Measurements from ENCODE around the gene RBM15. TPM values are rescaled to one million over a fixed set of nuclear protein-coding genes. Genes with fewer than 3 reads are reported as not detected.

Gene RBM15
- total RNA-seq, 1 donor from 2014 or later = 20.4 TPM

DNA sequence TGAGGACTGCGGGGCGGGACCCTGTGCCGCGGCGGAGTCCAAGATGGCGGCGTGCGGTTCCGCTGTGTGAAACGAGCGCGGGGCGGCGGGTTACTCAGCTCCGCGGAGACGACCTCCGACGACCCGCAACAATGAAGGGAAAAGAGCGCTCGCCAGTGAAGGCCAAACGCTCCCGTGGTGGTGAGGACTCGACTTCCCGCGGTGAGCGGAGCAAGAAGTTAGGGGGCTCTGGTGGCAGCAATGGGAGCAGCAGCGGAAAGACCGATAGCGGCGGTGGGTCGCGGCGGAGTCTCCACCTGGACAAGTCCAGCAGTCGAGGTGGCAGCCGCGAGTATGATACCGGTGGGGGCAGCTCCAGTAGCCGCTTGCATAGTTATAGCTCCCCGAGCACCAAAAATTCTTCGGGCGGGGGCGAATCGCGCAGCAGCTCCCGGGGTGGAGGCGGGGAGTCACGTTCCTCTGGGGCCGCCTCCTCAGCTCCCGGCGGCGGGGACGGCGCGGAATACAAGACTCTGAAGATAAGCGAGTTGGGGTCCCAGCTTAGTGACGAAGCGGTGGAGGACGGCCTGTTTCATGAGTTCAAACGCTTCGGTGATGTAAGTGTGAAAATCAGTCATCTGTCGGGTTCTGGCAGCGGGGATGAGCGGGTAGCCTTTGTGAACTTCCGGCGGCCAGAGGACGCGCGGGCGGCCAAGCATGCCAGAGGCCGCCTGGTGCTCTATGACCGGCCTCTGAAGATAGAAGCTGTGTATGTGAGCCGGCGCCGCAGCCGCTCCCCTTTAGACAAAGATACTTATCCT lies 430 bp downstream of the RBM15 start:
- H3K27ac ChIP-seq (ENCODE audit: low read depth, low read length) = peak overlapping the region; percentile 97
- peaks cover 30% of the 10 kb centered on the region for H3K4me1 Mint-ChIP-seq (ENCODE audit: low read depth, unreplicated experiment)
- no peaks in the 10 kb centered on the region for H3K27me3 ChIP-seq (ENCODE audit: insufficient read depth, low read length)
- H2AFZ ChIP-seq (ENCODE audit: low read depth, low read length) = peak overlapping the region; percentile 96
- H3K4me2 ChIP-seq (ENCODE audit: low read length) = peak overlapping the region; percentile 90
- H3K27ac Mint-ChIP-seq (ENCODE audit: unreplicated experiment) = no peak overlapping the region
- H4K20me1 ChIP-seq (ENCODE audit: insufficient read depth, low read length) = peaks cover 48% of the 10 kb centered on the region
- H3K9me3 Mint-ChIP-seq (ENCODE audit: unreplicated experiment) = no peaks in the 10 kb centered on the region
- H3K79me2 ChIP-seq (ENCODE audit: insufficient read depth, low read length) = peaks cover 53% of the 10 kb centered on the region
- H3K4me1 ChIP-seq (ENCODE audit: insufficient read depth, low read length) = peaks cover 26% of the 10 kb centered on the region
- H3K4me3 ChIP-seq (ENCODE audit: insufficient read depth, low read depth, low read length) = peak overlapping the region; percentile 96
- no peak overlapping the region for H3K4me3 Mint-ChIP-seq (ENCODE audit: unreplicated experiment)
- H3K36me3 Mint-ChIP-seq (ENCODE audit: low read depth, unreplicated experiment) = peaks cover 10% of the 10 kb centered on the region
- TF ChIP-seq, protein P1, sequence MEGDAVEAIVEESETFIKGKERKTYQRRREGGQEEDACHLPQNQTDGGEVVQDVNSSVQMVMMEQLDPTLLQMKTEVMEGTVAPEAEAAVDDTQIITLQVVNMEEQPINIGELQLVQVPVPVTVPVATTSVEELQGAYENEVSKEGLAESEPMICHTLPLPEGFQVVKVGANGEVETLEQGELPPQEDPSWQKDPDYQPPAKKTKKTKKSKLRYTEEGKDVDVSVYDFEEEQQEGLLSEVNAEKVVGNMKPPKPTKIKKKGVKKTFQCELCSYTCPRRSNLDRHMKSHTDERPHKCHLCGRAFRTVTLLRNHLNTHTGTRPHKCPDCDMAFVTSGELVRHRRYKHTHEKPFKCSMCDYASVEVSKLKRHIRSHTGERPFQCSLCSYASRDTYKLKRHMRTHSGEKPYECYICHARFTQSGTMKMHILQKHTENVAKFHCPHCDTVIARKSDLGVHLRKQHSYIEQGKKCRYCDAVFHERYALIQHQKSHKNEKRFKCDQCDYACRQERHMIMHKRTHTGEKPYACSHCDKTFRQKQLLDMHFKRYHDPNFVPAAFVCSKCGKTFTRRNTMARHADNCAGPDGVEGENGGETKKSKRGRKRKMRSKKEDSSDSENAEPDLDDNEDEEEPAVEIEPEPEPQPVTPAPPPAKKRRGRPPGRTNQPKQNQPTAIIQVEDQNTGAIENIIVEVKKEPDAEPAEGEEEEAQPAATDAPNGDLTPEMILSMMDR (IDR thresholded peaks at IDR 0.05; ENCODE audit: insufficient read depth, low read depth, low read length) = peak; percentile 21
- no peak for TF ChIP-seq EZH2 (IDR thresholded peaks at IDR 0.05; ENCODE audit: insufficient read depth, low read length)
- H3K27me3 Mint-ChIP-seq (ENCODE audit: low read depth, unreplicated experiment) = no peaks in the 10 kb centered on the region
- FAIRE-seq (no peak), DNase-seq (ENCODE audit: low read depth) (peak; percentile 26)
- H3K9ac ChIP-seq (ENCODE audit: low read length) = peak overlapping the region; percentile 98
- H3K9me3 ChIP-seq (ENCODE audit: insufficient read depth, low read depth, low read length) = no peaks in the 10 kb centered on the region
- H3K36me3 ChIP-seq (ENCODE audit: insufficient read depth, low read length) = peaks cover 9% of the 10 kb centered on the region

DNA sequence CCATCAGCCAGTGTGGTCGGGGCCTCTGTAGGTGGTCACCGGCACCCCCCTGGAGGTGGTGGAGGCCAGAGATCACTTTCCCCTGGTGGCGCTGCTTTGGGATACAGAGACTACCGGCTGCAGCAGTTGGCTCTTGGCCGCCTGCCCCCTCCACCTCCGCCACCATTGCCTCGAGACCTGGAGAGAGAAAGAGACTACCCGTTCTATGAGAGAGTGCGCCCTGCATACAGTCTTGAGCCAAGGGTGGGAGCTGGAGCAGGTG lies 961 bp downstream of the RBM15 start:
- H3K4me3 Mint-ChIP-seq (ENCODE audit: unreplicated experiment) = no peak overlapping the region
- Histone ChIP-seq H3K4me3 (ENCODE audit: insufficient read depth, low read depth, low read length) (peak overlapping the region; percentile 96), H3K9me3 (ENCODE audit: insufficient read depth, low read depth, low read length) (no peaks in the 10 kb centered on the region), H3K27me3 (ENCODE audit: insufficient read depth, low read length) (no peaks in the 10 kb centered on the region), H3K27ac (ENCODE audit: low read depth, low read length) (peak overlapping the region; percentile 97), H3K79me2 (ENCODE audit: insufficient read depth, low read length) (peaks cover 59% of the 10 kb centered on the region), H2AFZ (ENCODE audit: low read depth, low read length) (no peak overlapping the region), H3K4me2 (ENCODE audit: low read length) (peak overlapping the region; percentile 90), H4K20me1 (ENCODE audit: insufficient read depth, low read length) (peaks cover 52% of the 10 kb centered on the region), H3K9ac (ENCODE audit: low read length) (peak overlapping the region; percentile 98), H3K36me3 (ENCODE audit: insufficient read depth, low read length) (peaks cover 12% of the 10 kb centered on the region), H3K4me1 (ENCODE audit: insufficient read depth, low read length) (peaks cover 26% of the 10 kb centered on the region)
- no peaks in the 10 kb centered on the region for H3K27me3 Mint-ChIP-seq (ENCODE audit: low read depth, unreplicated experiment)
- no peaks in the 10 kb centered on the region for H3K9me3 Mint-ChIP-seq (ENCODE audit: unreplicated experiment)
- FAIRE-seq (no peak), DNase-seq (ENCODE audit: low read depth) (no peak)
- TF ChIP-seq EZH2 (IDR thresholded peaks at IDR 0.05; ENCODE audit: insufficient read depth, low read length) = no peak
- TF ChIP-seq, protein P1 (IDR thresholded peaks at IDR 0.05; ENCODE audit: insufficient read depth, low read depth, low read length) = no peak
- no peak overlapping the region for H3K27ac Mint-ChIP-seq (ENCODE audit: unreplicated experiment)
- H3K36me3 Mint-ChIP-seq (ENCODE audit: low read depth, unreplicated experiment) = peaks cover 10% of the 10 kb centered on the region
- H3K4me1 Mint-ChIP-seq (ENCODE audit: low read depth, unreplicated experiment) = peaks cover 30% of the 10 kb centered on the region
